H1 (cell line): ENCODE measurements around the gene HOXB4.
A peak's percentile ranks its signal among the peaks of the same experiment; 100 is the strongest.

Experiments used
- CEBPB ChIP-seq: IDR thresholded peaks from 2 replicates; pipeline ENCODE4 v1.6.1; 2012; ENCODE audit warnings: low read depth, low read length
- CTCF ChIP-seq, 3 experiments: IDR thresholded peaks; 1 replicate in 2 of 3; 2 replicates in 1 of 3; pipeline versions ENCODE4 v1.5.1 to v1.6.1; 2011; ENCODE audit warnings: low read length in 3 of 3, mild to moderate bottlenecking in 3 of 3, inconsistent platforms in 2 of 3, low read depth in 1 of 3, moderate library complexity in 1 of 3; ENCODE audit not compliant: insufficient read depth in 1 of 3; ENCODE audit errors: control extremely low read depth in 1 of 3
- EZH2 ChIP-seq: fragments of 200-600 bp; sonication (generic); IDR thresholded peaks from 2 replicates; pipeline ENCODE4 v1.7.1; 2012; ENCODE audit warnings: low read depth, mild to moderate bottlenecking, moderate library complexity, low read length, inconsistent platforms; ENCODE audit not compliant: severe bottlenecking
- POLR2A ChIP-seq, 2 experiments: IDR thresholded peaks; 1 replicate in 1 of 2; 2 replicates in 1 of 2; pipeline ENCODE4 v1.6.1; 2011; ENCODE audit warnings: low read depth in 2 of 2, low read length in 2 of 2, mild to moderate bottlenecking in 2 of 2; ENCODE audit errors: control extremely low read depth in 1 of 2
- POU5F1 ChIP-seq: IDR thresholded peaks from 2 replicates; pipeline ENCODE4 v1.6.1; 2011; ENCODE audit warnings: low read depth, mild to moderate bottlenecking, low read length, moderate library complexity
- RFX5 ChIP-seq: IDR thresholded peaks from 2 replicates; pipeline ENCODE4 v1.6.1; 2011; ENCODE audit warnings: low read depth, low read length, improper control_type of control experiment, borderline replicate concordance
- RXRA ChIP-seq: IDR thresholded peaks from 2 replicates; pipeline ENCODE4 v1.6.1; 2011; ENCODE audit warnings: low read depth, mild to moderate bottlenecking, low read length, moderate library complexity; ENCODE audit not compliant: insufficient read depth
- TAF1 ChIP-seq: IDR thresholded peaks from 2 replicates; pipeline ENCODE4 v1.6.1; 2011; ENCODE audit warnings: mild to moderate bottlenecking, low read depth, low read length

- TF ChIP-seq CTCF (IDR thresholded peaks at IDR 0.05; ENCODE audit: control extremely low read depth in 1 of 3, insufficient read depth in 1 of 3, low read depth in 1 of 3, low read length in 3 of 3) (no peak), POU5F1 (no peak), CEBPB (no peak), POLR2A (IDR thresholded peaks at IDR 0.05; ENCODE audit: control extremely low read depth in 1 of 2, low read depth in 2 of 2, low read length in 2 of 2) (no peak), RFX5 (no peak), TAF1 (no peak), RXRA (no peak), EZH2 (peak; percentile 74)
Observed at GRCh38 chr17:48558057-48558830, 19.9 kb downstream of the HOXB4 start.
